IPS-11a (cell line): ENCODE measurements around the gene TOX2.

Experiments used
- H3K4me3 ChIP-seq: one replicate; pipeline ENCODE4 v1.5.1; 2013; ENCODE audit warnings: low read depth, low read length, control low read depth

Gene TOX2

GRCh38 chr20:43974695-43975094, 60.0 kb downstream of the TOX2 start:
- H3K4me3 ChIP-seq: no peak overlapping the region

GRCh38 chr20:43975096-43975768, 60.6 kb downstream of the TOX2 start:
- no peak overlapping the region for H3K4me3 ChIP-seq

GRCh38 chr20:43976547-43976946, 61.9 kb downstream of the TOX2 start:
- H3K4me3 ChIP-seq: no peak overlapping the region

- no peak overlapping the region for H3K4me3 ChIP-seq
Measured at GRCh38 chr20:43977252-43977651, 62.6 kb downstream of the TOX2 start.

GRCh38 chr20:43977962-43978361, 63.3 kb downstream of the TOX2 start:
- H3K4me3 ChIP-seq: no peak overlapping the region

GRCh38 chr20:43979576-43980105, 65.0 kb downstream of the TOX2 start:
- H3K4me3 ChIP-seq: no peak overlapping the region

GRCh38 chr20:43981540-43981939, 66.9 kb downstream of the TOX2 start:
- no peak overlapping the region for H3K4me3 ChIP-seq

- no peak overlapping the region for H3K4me3 ChIP-seq
Measured at GRCh38 chr20:43982016-43982415, 67.4 kb downstream of the TOX2 start.

GRCh38 chr20:43982886-43983285, 68.2 kb downstream of the TOX2 start:
- H3K4me3 ChIP-seq: no peak overlapping the region

- H3K4me3 ChIP-seq: no peak overlapping the region
Measured at GRCh38 chr20:43983359-43983758, 68.7 kb downstream of the TOX2 start.

- no peak overlapping the region for H3K4me3 ChIP-seq
Measured at GRCh38 chr20:43983904-43984361, 69.3 kb downstream of the TOX2 start.

- no peak overlapping the region for H3K4me3 ChIP-seq
Measured at GRCh38 chr20:43984587-43984986, 69.9 kb downstream of the TOX2 start.

GRCh38 chr20:43985121-43985520, 70.5 kb downstream of the TOX2 start:
- H3K4me3 ChIP-seq: no peak overlapping the region

GRCh38 chr20:43985608-43986316, 71.1 kb downstream of the TOX2 start:
- H3K4me3 ChIP-seq: no peak overlapping the region

- H3K4me3 ChIP-seq: no peak overlapping the region
Measured at GRCh38 chr20:43987018-43987417, 72.4 kb downstream of the TOX2 start.

- no peak overlapping the region for H3K4me3 ChIP-seq
Measured at GRCh38 chr20:43987531-43987930, 72.9 kb downstream of the TOX2 start.

GRCh38 chr20:43988451-43988850, 73.8 kb downstream of the TOX2 start:
- H3K4me3 ChIP-seq: no peak overlapping the region

- no peak overlapping the region for H3K4me3 ChIP-seq
Measured at GRCh38 chr20:43988867-43989266, 74.2 kb downstream of the TOX2 start.

GRCh38 chr20:43991261-43991660, 76.6 kb downstream of the TOX2 start:
- no peak overlapping the region for H3K4me3 ChIP-seq

- H3K4me3 ChIP-seq: no peak overlapping the region
Measured at GRCh38 chr20:43991982-43992381, 77.3 kb downstream of the TOX2 start.

- H3K4me3 ChIP-seq: no peak overlapping the region
Measured at GRCh38 chr20:43992885-43993284, 78.2 kb downstream of the TOX2 start.

- no peak overlapping the region for H3K4me3 ChIP-seq
Measured at GRCh38 chr20:43993560-43993959, 78.9 kb downstream of the TOX2 start.
